Smooth muscle cell of the brain vasculature (primary cell): Measurements from ENCODE around the gene CDK11B.

ENCODE experiments used
- DNase-seq: peaks from one replicate; pipeline ENCODE4 v3.0.0-alpha.2; 2012; ENCODE audit warnings: low read depth, low spot score

The CDK11B gene

DNA sequence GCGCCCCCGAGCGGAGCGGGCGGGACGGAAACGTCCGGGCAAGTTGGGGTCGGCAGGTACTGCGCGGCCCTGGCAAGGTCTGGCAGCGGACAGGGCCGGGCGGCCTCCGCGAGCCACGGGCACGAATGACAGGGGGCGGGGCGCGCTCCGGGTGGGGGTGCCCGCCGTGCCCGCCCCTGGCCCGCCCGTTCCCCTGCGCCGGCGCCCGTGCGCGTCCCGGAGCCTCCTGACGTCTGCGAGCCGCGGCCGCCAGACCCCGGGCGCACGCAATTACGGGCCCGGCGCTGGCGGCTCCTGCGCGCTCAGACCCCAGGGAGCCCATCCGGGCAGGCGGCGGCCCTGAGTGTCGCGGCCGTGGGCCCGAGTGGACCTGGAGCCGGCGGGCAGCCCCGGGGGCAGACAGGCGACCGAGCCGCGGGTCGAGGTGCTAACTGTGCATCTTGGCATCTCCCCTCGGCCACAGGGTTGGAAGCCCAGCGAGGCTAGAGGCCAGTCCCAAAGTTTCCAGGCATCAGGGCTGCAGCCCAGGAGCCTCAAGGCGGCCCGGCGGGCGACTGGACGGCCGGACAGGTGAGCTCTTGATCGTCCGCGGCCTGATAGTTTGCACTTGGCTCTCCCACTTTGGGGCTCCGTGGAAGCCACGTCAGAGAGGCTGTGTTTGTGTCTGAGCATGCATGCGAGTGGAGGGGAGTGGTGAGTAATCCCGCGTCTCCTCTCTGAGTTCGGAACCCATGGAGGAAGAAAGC is 42.6 kb downstream of the CDK11B start:
- no peak for DNase-seq

DNA sequence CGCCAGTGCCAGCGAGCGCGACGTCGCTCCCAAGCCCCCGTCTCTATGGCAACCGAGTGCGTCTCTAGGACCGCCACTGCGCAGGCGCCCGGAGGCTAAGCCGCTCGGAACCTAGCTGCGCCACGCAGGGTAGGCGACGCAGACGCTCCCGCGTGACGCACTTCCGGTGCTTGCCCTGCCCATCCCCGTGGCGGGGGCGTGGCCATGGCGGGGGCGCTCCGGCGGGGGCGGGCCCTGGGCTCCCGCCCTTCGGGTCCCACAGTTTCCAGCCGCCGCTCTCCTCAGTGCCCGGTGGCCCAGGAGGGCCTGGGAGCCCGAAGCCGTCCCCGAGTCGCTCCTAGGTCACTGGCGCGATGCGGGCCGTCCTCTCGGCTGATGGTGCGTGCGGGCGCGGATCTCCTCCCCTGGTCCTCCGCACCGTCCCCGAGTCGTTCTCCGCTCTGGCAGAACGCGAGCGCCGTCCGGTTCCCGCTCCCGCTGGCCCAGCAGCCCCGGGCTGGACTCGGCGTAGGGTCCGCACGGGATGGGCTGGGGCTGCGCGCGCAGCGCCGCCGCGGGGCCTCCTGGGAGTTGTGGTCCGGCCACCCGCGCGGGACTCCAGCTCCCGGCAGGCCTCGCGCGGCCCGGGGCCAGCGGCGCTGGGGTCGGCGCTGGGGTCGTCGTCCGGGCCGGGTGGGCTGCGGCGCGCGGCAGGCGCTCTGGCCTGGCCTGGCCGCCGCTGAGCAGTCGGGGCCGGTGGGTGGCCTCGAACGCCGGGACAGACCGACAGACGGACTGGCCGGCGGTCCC is 43.4 kb downstream of the CDK11B start, which contains the start of gene MIB2:
Gene MIB2, plus strand, starts transcription at position 245 of the 789 bp plus-strand sequence. CDS start 7,953 bp downstream, outside the sequence.
- peak; percentile 79 for DNase-seq

DNA sequence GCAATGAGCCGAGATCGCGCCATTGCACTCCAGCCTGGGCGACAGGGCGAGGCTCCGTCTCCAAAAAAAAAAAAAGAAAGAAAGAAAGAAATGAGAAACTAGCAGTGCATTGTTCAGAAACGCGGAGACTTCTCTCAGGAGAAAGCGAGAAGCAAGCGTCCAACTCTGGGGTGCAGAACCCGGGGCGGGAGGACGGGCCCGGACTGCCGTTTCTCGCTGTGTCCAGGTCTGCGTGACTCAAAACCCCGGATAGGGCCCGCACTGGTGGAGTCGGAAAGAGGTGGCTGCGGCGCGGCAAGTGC is 43.9 kb downstream of the CDK11B start:
- DNase-seq: no peak

DNA sequence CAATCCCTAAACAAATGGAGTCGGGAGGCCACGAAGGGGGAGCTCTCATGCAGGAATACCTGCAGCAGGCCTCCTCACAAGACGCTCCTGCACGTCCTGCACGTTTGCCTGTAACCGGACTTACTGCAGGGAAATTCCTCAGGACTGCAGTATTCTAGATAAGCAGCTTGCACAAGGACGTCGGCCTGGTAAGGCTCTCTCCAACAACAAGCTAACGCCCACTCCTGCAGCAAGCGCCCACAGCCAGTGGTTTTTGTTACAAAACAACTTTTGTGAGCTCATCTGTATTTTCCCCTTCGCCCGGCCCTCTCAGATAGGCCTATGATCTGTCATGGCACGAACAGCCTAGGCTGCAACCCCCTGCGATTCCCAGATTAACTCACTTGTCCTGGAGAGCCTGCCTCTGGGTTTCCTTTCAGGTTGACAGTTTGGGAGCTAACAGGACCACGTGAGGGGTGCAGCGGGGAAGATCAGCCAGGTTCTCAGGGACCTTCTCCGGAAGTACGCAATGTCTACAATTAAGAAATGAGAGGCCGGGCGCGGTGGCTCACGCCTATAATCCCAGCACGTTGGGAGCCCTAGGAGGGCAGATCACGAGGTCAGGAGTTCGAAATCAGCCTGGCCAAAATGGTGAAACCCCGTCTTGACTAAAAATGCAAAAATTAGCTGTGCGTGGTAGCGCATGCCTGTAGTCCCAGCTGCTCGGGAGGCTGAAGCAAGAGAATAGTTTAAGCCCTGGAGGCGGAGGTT is 44.4 kb downstream of the CDK11B start:
- DNase-seq: no peak

DNA sequence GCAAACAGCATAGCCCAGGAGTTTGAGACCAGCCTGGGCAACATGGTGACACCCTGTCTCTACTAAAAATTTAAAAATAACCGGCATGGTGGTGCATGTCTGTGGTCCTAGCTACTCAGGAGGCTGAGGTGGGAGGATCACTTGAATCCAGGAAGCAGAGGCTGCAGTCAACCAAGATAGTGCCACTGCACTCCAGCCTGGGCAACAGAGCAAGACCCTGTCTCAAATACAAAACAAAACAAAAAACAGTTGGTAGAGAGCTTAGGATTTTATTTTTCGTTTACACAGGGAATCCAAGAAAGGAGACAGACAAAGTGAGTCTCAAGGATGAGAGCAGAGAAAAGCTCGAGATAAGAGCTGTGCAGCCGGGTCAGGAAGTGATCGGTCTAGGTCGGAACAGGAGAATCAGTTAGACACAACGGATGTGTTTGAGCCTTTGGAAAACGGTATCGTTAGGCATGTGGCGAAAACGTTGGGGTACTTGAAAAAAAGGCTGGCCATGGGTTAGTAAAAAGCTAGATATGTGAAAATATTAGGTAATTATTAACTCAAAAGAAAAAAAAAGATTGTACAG is 45.2 kb downstream of the CDK11B start:
- no peak for DNase-seq

DNA sequence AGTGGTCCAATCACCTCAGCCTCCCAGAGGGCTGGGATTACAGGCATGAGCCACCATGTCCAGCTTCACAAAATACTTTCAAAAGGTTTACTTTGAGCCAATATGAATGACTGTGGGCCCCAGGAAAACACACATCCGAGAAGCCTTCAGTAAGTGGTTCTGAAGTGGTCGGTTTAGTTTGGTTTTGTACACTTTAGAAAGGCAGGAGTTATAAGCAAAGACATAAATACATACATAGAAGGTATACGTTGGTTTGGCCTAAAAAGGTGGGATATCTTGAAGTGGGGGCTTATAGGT is 46.8 kb downstream of the CDK11B start:
- DNase-seq: no peak

DNA sequence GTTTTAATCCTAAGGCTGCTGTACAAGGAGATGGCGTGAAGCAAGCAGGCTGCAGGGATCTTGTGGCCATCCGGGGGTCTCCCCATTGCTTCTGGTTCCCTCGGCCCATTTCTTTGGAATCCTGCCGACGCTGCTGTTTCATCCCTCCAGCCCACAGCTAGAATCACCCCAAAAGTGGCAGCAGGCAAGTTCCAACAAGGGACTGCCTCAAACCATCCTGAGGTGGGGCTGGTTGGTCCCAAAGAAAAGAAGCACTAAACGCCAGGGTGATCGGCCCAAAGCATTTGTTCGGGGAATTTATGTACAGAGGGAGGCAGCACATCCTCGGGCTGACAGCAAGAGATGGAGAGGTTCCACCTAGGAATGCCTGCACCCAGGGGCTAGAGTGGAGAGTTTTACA is 48.0 kb downstream of the CDK11B start:
- no peak for DNase-seq

DNA sequence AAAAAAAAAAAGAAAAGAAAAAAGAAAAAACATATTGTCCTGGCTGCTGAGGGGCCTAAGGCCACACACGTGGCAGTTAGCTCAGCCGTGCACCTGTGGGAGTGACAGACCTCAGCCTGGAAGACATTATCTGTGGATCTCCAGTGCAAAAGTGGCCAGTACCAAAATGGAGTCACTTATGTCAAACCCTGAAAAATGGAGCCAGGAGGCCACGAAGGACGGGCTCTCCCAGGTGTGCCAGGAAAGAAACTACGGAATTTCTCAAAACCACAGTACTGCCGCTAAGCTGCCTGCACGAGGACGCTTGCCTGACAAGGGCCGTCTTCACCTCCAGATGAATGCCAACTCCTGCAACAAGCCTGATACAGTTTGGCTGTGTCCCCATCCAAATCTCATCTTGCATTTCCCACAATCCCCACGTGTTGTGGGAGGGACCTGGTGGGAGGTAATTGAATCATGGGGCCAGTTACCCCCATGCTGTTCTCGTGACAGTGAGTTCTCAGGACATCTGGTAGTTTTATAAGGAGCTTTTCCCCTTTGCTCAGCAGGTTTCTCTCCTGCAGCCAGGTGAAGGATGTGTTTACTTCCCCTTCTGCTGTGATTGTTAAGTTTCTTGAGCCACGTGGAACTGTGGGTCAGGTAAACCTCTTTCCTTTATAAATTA is 48.9 kb downstream of the CDK11B start:
- DNase-seq: no peak

DNA sequence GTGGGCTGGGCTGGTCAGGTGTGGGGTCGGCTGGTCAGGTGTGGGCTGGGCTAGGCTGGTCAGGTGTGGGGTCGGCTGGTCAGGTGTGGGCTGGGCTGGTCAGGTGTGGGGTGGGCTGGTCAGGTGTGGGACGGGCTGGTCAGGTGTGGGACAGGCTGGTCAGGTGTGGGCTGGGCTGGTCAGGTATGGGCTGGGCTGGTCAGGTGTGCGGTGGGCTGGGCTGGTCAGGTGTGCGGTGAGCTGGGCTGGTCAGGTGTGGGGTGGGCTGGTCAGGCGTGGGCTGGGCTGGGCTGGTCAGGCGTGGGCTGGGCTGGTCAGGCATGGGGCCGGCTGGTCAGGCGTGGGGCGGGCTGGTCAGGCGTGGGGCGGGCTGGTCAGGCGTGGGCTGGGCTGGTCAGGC is 52.6 kb downstream of the CDK11B start:
- DNase-seq: no peak

DNA sequence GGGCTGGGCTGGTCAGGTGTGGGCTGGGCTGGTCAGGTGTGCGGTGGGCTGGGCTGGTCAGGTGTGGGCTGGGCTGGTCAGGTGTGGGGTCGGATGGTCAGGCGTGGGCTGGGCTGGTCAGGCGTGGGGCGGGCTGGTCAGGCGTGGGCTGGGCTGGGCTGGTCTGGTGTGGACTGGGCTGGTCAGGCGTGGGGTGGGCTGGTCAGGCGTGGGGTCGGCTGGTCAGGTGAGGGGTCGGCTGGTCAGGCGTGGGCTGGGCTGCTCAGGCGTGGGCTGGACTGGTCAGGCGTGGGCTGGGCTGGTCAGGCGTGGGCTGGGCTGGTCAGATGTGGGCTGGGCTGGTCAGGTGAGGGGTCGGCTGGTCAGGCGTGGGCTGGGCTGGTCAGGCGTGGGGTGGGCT is 53.1 kb downstream of the CDK11B start:
- no peak for DNase-seq

DNA sequence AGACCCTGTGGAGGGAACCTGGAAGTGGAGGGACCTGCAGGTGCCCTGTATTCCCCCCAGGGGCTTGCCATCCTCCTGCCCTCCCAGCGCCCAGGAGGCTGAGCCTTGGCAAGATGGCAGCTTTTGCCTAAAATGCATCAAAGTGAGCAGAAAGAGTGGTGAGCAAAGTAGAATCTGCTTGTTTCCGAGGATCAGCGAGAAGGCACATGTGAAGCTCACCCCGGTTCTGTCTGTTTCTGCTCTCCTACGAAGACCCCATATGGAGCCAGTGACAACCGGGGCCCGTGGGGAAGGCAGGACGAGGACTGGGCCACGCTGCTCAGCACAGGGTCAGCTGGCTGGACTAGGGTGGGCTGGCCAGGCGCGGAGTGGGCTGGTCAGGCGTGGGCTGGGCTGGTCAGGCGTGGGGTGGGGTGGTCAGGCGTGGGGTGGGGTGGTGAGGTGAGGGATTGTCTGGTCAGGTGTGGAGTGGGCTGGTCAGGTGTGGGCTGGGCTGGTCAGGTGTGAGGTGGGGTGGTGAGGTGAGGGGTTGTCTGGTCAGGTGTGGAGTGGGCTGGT is 53.7 kb downstream of the CDK11B start:
- no peak for DNase-seq

DNA sequence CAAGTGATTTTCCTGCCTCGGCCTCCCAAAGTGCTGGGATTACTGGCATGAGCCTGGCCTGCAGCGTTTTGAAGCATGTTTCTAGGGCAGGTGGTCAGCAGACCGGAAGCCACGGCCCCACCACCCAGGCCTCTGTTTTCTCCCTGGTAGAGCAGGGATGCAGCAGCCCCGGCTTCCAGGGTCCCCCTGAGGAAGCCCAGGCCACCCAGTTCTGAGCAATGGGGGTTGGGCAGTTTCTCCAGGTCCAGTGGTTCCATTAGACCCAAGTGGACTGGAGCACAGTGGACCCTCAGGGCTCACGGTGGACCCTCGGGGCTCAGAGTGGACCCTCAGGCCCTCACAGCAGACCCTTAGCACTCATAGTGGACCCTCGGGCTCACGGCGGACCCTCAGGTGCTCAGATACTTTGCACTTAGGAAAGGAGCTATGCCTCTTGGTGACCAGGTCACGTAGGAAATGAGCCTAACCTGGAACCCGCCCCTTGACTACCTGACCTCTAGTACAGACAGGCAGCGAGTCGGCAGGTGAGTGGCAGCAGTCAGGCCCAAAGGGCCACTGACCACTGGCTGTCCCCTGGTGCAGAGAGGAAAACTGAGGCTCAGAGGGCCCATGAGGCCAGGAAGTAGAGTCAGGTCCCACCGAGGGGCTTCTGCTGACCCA is 54.3 kb downstream of the CDK11B start:
- DNase-seq: no peak

DNA sequence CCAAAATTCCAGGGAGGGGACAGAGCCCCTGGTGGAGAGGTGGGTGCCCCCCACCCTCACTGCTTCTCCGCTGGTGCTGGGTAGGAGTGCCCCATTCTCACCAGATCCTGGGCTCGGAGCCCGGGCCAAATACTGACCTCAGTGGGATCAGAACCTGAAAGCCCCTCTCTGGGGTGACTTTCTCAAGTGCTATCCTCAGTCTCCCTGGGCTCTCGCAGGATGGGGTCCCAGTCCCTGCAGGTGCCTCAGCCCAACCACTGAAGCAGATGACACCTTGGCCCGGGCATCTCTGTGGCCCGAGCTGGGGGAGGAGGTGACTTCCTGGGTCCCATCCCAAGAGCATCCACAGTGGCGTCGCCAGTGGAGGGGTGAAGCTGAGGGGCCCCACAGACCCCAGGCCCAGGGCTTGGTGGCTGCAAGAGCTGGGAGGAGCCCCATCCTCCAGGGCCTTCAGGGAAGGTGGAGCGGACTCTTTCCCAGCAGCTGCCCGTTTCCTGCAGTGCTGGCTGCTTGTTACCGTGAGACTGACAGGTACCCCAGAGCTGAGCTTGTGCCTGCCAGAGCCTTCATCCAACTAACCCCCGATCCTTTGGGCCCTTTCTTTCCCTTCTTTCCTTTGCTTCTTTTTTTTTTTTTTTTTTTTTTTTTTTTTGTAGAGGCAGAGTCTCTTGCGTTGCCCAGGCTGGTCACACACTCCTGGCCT is 55.0 kb downstream of the CDK11B start:
- no peak for DNase-seq

DNA sequence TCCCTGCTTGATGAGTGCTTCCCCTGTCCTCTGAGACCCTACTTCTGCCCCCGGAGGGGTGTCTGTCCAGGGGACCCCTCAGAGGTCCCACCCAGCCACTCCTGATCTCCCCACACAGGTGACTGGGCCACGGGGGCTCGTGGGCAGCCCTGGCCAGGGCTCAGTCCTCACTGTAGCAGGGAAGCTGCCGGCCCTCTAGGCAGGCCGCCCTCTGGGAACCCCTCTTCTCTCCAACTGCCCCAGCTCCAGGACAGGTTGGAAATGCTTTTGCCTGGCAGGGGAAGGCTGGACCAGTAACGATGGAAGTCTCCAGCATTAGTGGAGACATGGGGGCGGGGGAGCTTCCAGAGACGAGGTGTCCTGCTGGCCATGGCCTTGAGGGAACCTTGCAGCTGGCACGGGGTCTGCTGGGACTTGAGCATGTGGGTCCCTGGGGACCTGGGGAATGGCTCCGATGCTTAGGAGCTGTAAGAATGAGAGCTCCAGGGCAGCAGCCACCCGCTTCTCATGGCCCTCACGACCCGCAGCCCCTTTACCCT is 55.8 kb downstream of the CDK11B start:
- DNase-seq: no peak

DNA sequence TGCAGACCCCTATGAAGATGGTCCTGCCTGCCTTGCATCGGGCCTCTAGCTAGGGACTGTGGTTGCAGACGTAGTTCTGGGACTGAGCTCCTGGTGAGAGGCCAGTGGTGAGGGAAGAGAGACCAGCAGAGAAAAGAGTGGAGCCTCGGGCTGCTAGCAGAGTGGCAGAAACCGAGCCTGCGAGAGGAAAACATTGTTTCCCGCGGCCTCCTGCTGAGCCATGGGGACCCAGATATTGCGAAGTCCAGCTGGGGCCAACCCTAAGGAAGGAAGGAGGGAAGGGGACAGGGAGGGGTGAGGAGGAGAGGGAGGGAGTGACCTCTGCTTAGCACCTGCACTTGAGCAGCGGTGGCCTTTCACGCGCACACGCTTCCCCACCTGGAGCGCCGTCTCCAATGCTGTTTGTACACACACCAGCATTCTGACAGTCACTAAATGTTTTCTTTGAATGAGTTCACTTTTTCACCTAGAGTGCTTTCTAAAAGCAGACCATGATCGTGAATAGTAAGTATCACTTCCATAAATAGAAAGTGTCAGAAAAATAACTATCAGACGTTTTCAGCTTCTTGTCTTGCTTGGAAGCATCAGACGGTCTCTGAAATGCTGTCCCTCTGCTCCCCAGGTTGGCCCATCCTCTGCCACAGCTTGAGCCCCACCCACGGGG is 56.4 kb downstream of the CDK11B start:
- no peak for DNase-seq

DNA sequence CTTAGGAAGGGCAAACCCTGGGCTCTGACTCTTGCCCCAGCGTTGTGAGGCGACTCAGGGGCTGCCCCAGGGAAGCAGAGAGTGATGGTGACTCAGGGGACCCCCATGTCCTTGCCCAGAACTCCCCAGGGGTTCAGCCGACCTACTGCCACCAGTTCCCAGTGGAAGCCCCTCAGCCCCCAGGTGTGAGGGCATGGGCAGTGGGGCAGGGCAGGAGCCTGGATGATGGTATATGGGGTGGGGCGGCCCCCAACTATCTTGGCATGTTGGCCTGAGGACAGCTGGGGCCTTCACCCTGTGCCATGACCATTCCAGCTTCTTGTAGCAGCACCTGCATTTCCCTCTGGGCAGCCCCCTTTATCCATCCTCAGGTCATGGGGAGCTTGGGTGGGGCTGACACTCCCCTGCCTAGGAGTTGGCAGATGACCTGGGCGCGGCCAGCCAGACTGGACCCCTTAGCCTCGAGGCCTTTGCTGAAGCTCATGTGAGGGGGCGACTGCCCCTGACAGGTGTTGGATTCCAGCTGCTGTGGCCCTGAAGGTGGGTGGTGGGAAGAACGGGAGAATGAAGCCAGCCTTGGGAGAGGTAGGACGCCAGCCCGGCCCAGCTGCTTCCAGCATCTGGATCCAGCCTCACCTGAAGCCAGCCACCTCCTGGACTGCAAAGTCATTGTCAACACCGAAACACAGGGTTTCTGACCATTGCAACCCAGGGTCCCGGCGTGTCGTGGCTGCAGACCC is 57.1 kb downstream of the CDK11B start:
- no peak for DNase-seq

DNA sequence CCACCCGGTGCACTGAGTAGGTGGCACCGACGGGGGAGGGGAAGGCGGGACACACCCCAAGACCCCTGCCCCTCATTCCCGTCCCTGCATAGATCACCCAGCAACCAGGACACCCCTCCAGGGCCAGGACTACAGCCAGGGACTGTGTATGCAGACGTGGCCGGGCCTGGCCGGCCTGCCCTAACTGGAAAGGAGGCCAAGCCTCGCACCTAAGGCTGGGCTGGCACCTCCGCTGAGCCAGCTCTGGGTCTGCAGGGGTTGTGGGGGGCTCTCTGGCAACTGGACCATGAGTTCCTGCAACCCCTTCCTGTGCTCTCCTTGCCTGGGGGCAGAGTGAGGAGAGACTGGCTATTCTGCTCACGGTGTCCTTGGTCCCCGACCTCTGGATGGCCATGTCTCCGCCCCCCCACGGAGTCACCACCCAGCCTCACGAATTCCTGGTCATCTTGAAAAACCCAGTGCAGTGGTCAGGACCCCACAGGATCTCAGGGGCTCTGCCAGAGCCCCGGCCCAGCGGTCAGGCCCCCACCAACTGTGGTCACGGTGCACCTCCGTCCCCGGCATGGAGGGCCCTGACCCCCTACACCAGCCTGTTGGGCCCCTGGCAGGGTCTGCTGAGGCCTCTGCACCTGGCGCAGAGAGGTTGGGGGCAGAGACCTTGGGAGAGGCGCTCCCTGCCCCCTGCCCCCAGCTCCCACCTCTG is 57.8 kb downstream of the CDK11B start:
- DNase-seq: no peak
